ENCODE data around the gene ZFP1.
"Not testable (repeated sequence)": the region's sequence is repeated elsewhere in the genome, so short reads cannot be mapped to it uniquely, and the experiment has no call there.

DNA sequence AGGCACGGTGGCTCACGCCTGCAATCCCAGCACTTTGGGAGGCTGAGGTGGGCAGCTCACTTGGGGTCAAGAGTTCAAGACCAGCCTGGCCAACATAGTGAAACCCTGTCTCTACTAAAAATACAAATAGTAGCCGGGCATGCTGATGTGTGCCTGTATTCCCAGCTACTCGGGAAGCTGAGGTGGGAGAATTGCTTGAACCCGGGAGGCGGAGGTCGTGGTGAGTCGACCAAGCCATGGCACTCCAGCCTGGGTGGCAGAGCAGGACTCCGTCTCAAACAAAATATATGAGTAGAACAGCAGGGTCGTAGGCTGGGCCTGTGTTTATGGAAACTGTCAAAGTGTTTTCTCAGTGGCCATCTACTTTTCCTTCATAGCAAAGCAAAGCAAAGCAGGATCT lies 63.0 kb downstream of the ZFP1 start:
- TF ChIP-seq, protein P1, sequence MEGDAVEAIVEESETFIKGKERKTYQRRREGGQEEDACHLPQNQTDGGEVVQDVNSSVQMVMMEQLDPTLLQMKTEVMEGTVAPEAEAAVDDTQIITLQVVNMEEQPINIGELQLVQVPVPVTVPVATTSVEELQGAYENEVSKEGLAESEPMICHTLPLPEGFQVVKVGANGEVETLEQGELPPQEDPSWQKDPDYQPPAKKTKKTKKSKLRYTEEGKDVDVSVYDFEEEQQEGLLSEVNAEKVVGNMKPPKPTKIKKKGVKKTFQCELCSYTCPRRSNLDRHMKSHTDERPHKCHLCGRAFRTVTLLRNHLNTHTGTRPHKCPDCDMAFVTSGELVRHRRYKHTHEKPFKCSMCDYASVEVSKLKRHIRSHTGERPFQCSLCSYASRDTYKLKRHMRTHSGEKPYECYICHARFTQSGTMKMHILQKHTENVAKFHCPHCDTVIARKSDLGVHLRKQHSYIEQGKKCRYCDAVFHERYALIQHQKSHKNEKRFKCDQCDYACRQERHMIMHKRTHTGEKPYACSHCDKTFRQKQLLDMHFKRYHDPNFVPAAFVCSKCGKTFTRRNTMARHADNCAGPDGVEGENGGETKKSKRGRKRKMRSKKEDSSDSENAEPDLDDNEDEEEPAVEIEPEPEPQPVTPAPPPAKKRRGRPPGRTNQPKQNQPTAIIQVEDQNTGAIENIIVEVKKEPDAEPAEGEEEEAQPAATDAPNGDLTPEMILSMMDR (IDR thresholded peaks at IDR 0.05), result not testable (repeated sequence)
- not testable (repeated sequence) for TF ChIP-seq EP300, POLR2A (IDR thresholded peaks at IDR 0.05)

All from upper lobe of left lung (tissue), 4 donors.